Gastrocnemius medialis (tissue), 4 donors: ENCODE data around the gene FAM83F.

Experiments used
- POLR2A ChIP-seq, 2 donors: fragments of 450-650 bp; IDR thresholded peaks; one replicate each; pipeline ENCODE4 v1.6.1; 2017; ENCODE audit warnings: antibody characterized with exemption in 2 of 2, mild to moderate bottlenecking in 2 of 2, moderate library complexity in 2 of 2
- TF ChIP-seq, protein P1 (sequence below), 5 experiments: fragments of 450-650 bp in 3 of 5; fragments of 200-600 bp in 2 of 5; sonication (generic) in 2 of 5; IDR thresholded peaks in 4 of 5; conservative IDR thresholded peaks in 1 of 5; 1 replicate in 4 of 5; 2 replicates in 1 of 5; pipeline ENCODE4 v1.5.1; 2016 to 2019; ENCODE audit warnings: antibody characterized with exemption in 5 of 5, mild to moderate bottlenecking in 3 of 5, moderate library complexity in 3 of 5

GRCh38 chr22:40039482-40040115 is 44.8 kb downstream of the FAM83F start:
- TF ChIP-seq, protein P1, sequence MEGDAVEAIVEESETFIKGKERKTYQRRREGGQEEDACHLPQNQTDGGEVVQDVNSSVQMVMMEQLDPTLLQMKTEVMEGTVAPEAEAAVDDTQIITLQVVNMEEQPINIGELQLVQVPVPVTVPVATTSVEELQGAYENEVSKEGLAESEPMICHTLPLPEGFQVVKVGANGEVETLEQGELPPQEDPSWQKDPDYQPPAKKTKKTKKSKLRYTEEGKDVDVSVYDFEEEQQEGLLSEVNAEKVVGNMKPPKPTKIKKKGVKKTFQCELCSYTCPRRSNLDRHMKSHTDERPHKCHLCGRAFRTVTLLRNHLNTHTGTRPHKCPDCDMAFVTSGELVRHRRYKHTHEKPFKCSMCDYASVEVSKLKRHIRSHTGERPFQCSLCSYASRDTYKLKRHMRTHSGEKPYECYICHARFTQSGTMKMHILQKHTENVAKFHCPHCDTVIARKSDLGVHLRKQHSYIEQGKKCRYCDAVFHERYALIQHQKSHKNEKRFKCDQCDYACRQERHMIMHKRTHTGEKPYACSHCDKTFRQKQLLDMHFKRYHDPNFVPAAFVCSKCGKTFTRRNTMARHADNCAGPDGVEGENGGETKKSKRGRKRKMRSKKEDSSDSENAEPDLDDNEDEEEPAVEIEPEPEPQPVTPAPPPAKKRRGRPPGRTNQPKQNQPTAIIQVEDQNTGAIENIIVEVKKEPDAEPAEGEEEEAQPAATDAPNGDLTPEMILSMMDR (IDR thresholded peaks at IDR 0.05 in 4 of 5, conservative IDR thresholded peaks at IDR 0.05 in 1 of 5): no peak
- no peak for TF ChIP-seq POLR2A (IDR thresholded peaks at IDR 0.05)
